HepG2 (cell line): ENCODE results near the gene SGTB. TPM values are rescaled to one million over a fixed set of nuclear protein-coding genes. Genes with fewer than 3 reads are reported as not detected.

Experiments
- FOXO1 ChIP-seq: sonication (generic); formaldehyde crosslinking; IDR thresholded peaks from 2 replicates; pipeline ENCODE4 v1.4.0; 2020; ENCODE audit warnings: missing genetic modification reagents
- KAT8 ChIP-seq: IDR thresholded peaks from 2 replicates; pipeline ENCODE4 v1.6.1; 2016; ENCODE audit warnings: missing genetic modification reagents, missing compliant biosample characterization
- MTF1 ChIP-seq: sonication (generic); formaldehyde crosslinking; IDR thresholded peaks from 2 replicates; pipeline ENCODE4 v1.5.0; 2020; ENCODE audit warnings: missing genetic modification reagents
- MZF1 ChIP-seq: sonication (generic); formaldehyde crosslinking; IDR thresholded peaks from 2 replicates; pipeline ENCODE4 v1.8.1; 2023; ENCODE audit warnings: mild to moderate bottlenecking, missing genetic modification reagents, borderline replicate concordance
- ONECUT2 ChIP-seq: sonication (generic); formaldehyde crosslinking; IDR thresholded peaks from 2 replicates; pipeline ENCODE4 v1.4.0; 2020; ENCODE audit warnings: missing genetic modification reagents
- PRDM10 ChIP-seq: sonication (generic); formaldehyde crosslinking; IDR thresholded peaks from 2 replicates; pipeline ENCODE4 v1.4.0; 2020; ENCODE audit warnings: low read depth, missing genetic modification reagents
- RNF2 ChIP-seq: fragments of 450-650 bp; conservative IDR thresholded peaks from 2 replicates; pipeline ENCODE4 v1.6.1; 2016; ENCODE audit warnings: low read depth
- RORA ChIP-seq: sonication (generic); formaldehyde crosslinking; IDR thresholded peaks from 2 replicates; pipeline ENCODE4 v1.5.0; 2020; ENCODE audit warnings: mild to moderate bottlenecking, missing genetic modification reagents, moderate library complexity
- ZC3H13 ChIP-seq: sonication (generic); formaldehyde crosslinking; IDR thresholded peaks from 2 replicates; pipeline ENCODE4 v1.8.1; 2023; ENCODE audit warnings: mild to moderate bottlenecking, missing genetic modification reagents, moderate library complexity
- ZC3H4 ChIP-seq: sonication (generic); formaldehyde crosslinking; IDR thresholded peaks from 2 replicates; pipeline ENCODE4 v1.4.0; 2020; ENCODE audit warnings: missing genetic modification reagents, borderline replicate concordance
- ZFX ChIP-seq: sonication (generic); formaldehyde crosslinking; IDR thresholded peaks from 2 replicates; pipeline ENCODE4 v1.4.0; 2020; ENCODE audit warnings: mild to moderate bottlenecking, low read depth, missing genetic modification reagents, moderate library complexity
- ZNF296 ChIP-seq: sonication (generic); formaldehyde crosslinking; conservative IDR thresholded peaks from 2 replicates; pipeline ENCODE4 v1.5.0; 2020; ENCODE audit warnings: mild to moderate bottlenecking, missing genetic modification reagents
- ZNF317 ChIP-seq: sonication (generic); formaldehyde crosslinking; IDR thresholded peaks from 2 replicates; pipeline ENCODE4 v1.5.0; 2020; ENCODE audit warnings: mild to moderate bottlenecking, missing genetic modification reagents
- ZNF550 ChIP-seq: sonication (generic); formaldehyde crosslinking; IDR thresholded peaks from 2 replicates; pipeline ENCODE4 v1.4.0; 2020; ENCODE audit warnings: mild to moderate bottlenecking, missing genetic modification reagents, borderline replicate concordance
- ZNF557 ChIP-seq: sonication (generic); formaldehyde crosslinking; IDR thresholded peaks from 2 replicates; pipeline ENCODE4 v1.4.0; 2020; ENCODE audit warnings: missing genetic modification reagents
- ZNF7 ChIP-seq: IDR thresholded peaks from 2 replicates; pipeline ENCODE4 v1.6.1; 2016; ENCODE audit warnings: missing biosample characterization, missing genetic modification reagents
- polyA plus RNA-seq, 8 experiments: library from polyadenylated mRNA; depleted of rRNA in 3 of 8; stranded (reverse) in 7 of 8; unstranded in 1 of 8; fragments of >200 nt; fragmentation: Illumina TruSeq in 4 of 8; extraction: Trizol in 4 of 8; gene quantifications; 2 replicates each; pipeline versions ENCODE4 v1.2.1 to v1.2.3, GENCODE V29; 2011 to 2016; ENCODE audit warnings: low read depth in 4 of 8, missing spikeins in 1 of 8, mixed read lengths in 1 of 8; ENCODE audit not compliant: insufficient read depth in 1 of 8
- total RNA-seq, 5 experiments: library from RNA; depleted of rRNA; stranded (reverse); fragments of >200 nt; fragmentation: Illumina TruSeq; extraction: Trizol; gene quantifications; 2 replicates each; pipeline ENCODE4 v1.2.3, GENCODE V29; 2016; ENCODE audit warnings: low read depth in 1 of 5
- TF ChIP-seq, protein P1 (sequence below): sonication (generic); formaldehyde crosslinking; IDR thresholded peaks from 2 replicates; pipeline ENCODE4 v1.8.0; 2022; ENCODE audit warnings: mild to moderate bottlenecking, missing genetic modification reagents
- TF ChIP-seq, protein P2 (sequence below): sonication (generic); formaldehyde crosslinking; IDR thresholded peaks from 2 replicates; pipeline ENCODE4 v1.4.0; 2020; ENCODE audit warnings: missing genetic modification reagents
- TF ChIP-seq, protein P3 (sequence below): IDR thresholded peaks from 2 replicates; pipeline ENCODE4 v1.6.1; 2016; ENCODE audit warnings: missing compliant biosample characterization, missing genetic modification reagents, borderline replicate concordance

Gene SGTB
- total and polyA plus RNA-seq, 2 of the 13 experiments (the other 11 are each of a cell fraction or from before 2014, with no cell fraction given), result 5.2 to 11.2 TPM

GRCh38 chr5:65624571-65625555 lies 97.0 kb downstream of the SGTB start, which contains the start of the genes SHLD3 and TRAPPC13 (continued):
- TF ChIP-seq ZNF7 (CRISPR knock-in tag) (no peak), KAT8 (CRISPR knock-in tag) (peak; percentile 92), RORA (CRISPR knock-in tag) (no peak), ZFX (CRISPR knock-in tag) (peak; percentile 51), ZNF296 (CRISPR knock-in tag) (no peak), MZF1 (no peak), ZC3H4 (CRISPR knock-in tag) (no peak), MTF1 (CRISPR knock-in tag) (0 out of 2 replicates have a peak, but pooled peaks have one; percentile 47), ZNF317 (CRISPR knock-in tag) (no peak), ZC3H13 (no peak), ZNF550 (CRISPR knock-in tag) (no peak), RNF2 (no peak), PRDM10 (CRISPR knock-in tag) (peak; percentile 53; the same call in 1 of the 2 replicates), ONECUT2 (CRISPR knock-in tag) (no peak), FOXO1 (CRISPR knock-in tag) (no peak), ZNF557 (no peak)
- TF ChIP-seq, protein P1, sequence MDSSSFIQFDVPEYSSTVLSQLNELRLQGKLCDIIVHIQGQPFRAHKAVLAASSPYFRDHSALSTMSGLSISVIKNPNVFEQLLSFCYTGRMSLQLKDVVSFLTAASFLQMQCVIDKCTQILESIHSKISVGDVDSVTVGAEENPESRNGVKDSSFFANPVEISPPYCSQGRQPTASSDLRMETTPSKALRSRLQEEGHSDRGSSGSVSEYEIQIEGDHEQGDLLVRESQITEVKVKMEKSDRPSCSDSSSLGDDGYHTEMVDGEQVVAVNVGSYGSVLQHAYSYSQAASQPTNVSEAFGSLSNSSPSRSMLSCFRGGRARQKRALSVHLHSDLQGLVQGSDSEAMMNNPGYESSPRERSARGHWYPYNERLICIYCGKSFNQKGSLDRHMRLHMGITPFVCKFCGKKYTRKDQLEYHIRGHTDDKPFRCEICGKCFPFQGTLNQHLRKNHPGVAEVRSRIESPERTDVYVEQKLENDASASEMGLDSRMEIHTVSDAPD, result no peak
- TF ChIP-seq, protein P2, sequence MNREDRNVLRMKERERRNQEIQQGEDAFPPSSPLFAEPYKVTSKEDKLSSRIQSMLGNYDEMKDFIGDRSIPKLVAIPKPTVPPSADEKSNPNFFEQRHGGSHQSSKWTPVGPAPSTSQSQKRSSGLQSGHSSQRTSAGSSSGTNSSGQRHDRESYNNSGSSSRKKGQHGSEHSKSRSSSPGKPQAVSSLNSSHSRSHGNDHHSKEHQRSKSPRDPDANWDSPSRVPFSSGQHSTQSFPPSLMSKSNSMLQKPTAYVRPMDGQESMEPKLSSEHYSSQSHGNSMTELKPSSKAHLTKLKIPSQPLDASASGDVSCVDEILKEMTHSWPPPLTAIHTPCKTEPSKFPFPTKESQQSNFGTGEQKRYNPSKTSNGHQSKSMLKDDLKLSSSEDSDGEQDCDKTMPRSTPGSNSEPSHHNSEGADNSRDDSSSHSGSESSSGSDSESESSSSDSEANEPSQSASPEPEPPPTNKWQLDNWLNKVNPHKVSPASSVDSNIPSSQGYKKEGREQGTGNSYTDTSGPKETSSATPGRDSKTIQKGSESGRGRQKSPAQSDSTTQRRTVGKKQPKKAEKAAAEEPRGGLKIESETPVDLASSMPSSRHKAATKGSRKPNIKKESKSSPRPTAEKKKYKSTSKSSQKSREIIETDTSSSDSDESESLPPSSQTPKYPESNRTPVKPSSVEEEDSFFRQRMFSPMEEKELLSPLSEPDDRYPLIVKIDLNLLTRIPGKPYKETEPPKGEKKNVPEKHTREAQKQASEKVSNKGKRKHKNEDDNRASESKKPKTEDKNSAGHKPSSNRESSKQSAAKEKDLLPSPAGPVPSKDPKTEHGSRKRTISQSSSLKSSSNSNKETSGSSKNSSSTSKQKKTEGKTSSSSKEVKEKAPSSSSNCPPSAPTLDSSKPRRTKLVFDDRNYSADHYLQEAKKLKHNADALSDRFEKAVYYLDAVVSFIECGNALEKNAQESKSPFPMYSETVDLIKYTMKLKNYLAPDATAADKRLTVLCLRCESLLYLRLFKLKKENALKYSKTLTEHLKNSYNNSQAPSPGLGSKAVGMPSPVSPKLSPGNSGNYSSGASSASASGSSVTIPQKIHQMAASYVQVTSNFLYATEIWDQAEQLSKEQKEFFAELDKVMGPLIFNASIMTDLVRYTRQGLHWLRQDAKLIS (CRISPR knock-in tag), result no peak
- TF ChIP-seq, protein P3, sequence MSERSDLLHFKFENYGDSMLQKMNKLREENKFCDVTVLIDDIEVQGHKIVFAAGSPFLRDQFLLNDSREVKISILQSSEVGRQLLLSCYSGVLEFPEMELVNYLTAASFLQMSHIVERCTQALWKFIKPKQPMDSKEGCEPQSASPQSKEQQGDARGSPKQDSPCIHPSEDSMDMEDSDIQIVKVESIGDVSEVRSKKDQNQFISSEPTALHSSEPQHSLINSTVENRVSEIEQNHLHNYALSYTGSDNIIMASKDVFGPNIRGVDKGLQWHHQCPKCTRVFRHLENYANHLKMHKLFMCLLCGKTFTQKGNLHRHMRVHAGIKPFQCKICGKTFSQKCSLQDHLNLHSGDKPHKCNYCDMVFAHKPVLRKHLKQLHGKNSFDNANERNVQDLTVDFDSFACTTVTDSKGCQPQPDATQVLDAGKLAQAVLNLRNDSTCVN (CRISPR knock-in tag), result peak; percentile 26; the same call in 1 of the 2 replicates
